HepG2 (cell line): ENCODE measurements around the gene SP9. TPM values are rescaled to one million over a fixed set of nuclear protein-coding genes. Genes with fewer than 3 reads are reported as not detected.

ENCODE experiments used
- ADNP ChIP-seq: sonication (generic); formaldehyde crosslinking; IDR thresholded peaks from 2 replicates; pipeline ENCODE4 v1.4.0; 2020; ENCODE audit warnings: missing genetic modification reagents
- AHR ChIP-seq: IDR thresholded peaks from 2 replicates; pipeline ENCODE4 v1.6.1; 2018; ENCODE audit warnings: missing genetic modification reagents, missing compliant biosample characterization
- CENPT ChIP-seq: sonication (generic); formaldehyde crosslinking; IDR thresholded peaks from 2 replicates; pipeline ENCODE4 v1.8.0; 2022; ENCODE audit warnings: low read depth, mild to moderate bottlenecking, moderate library complexity, missing genetic modification reagents
- KLF9 ChIP-seq: IDR thresholded peaks from 2 replicates; pipeline ENCODE4 v1.6.1; 2016; ENCODE audit warnings: low read depth
- MBD4 ChIP-seq: IDR thresholded peaks from 2 replicates; pipeline ENCODE4 v1.6.1; 2012; ENCODE audit warnings: low read length, inconsistent platforms, borderline replicate concordance
- MED13 ChIP-seq: sonication (generic); formaldehyde crosslinking; IDR thresholded peaks from 2 replicates; pipeline ENCODE4 v1.5.0; 2020; ENCODE audit warnings: missing genetic modification reagents
- NR1H2 ChIP-seq: sonication (generic); formaldehyde crosslinking; IDR thresholded peaks from 2 replicates; pipeline ENCODE4 v1.8.1; 2022; ENCODE audit warnings: low read depth, missing genetic modification reagents, borderline replicate concordance
- RBM22 ChIP-seq: fragments of 200-400 bp; formaldehyde crosslinking; optimal IDR thresholded peaks from 2 replicates; pipeline ENCODE3; 2017; ENCODE audit warnings: mild to moderate bottlenecking, low read length, moderate library complexity
- ZBTB8A ChIP-seq: sonication (generic); formaldehyde crosslinking; IDR thresholded peaks from 2 replicates; pipeline ENCODE4 v1.4.0; 2020; ENCODE audit warnings: mild to moderate bottlenecking, low read depth, missing genetic modification reagents, borderline replicate concordance
- ZNF30 ChIP-seq: sonication (generic); formaldehyde crosslinking; IDR thresholded peaks from 2 replicates; pipeline ENCODE4 v1.5.0; 2020; ENCODE audit warnings: mild to moderate bottlenecking, missing genetic modification reagents
- ZNF720 ChIP-seq: sonication (generic); formaldehyde crosslinking; IDR thresholded peaks from 2 replicates; pipeline ENCODE4 v1.4.0; 2020; ENCODE audit warnings: missing genetic modification reagents
- ZNF724P ChIP-seq: sonication (generic); formaldehyde crosslinking; IDR thresholded peaks from 2 replicates; pipeline ENCODE4 v1.8.0; 2022; ENCODE audit warnings: missing genetic modification reagents, borderline replicate concordance
- ZNF878 ChIP-seq: sonication (generic); formaldehyde crosslinking; IDR thresholded peaks from 2 replicates; pipeline ENCODE4 v1.8.1; 2023; ENCODE audit warnings: mild to moderate bottlenecking, missing genetic modification reagents, moderate library complexity
- polyA plus RNA-seq, 8 experiments: library from polyadenylated mRNA; depleted of rRNA in 3 of 8; stranded (reverse) in 7 of 8; unstranded in 1 of 8; fragments of >200 nt; fragmentation: Illumina TruSeq in 4 of 8; extraction: Trizol in 4 of 8; gene quantifications; 2 replicates each; pipeline versions ENCODE4 v1.2.1 to v1.2.3, GENCODE V29; 2011 to 2016; ENCODE audit warnings: low read depth in 4 of 8, missing spikeins in 1 of 8, mixed read lengths in 1 of 8; ENCODE audit not compliant: insufficient read depth in 1 of 8
- total RNA-seq, 5 experiments: library from RNA; depleted of rRNA; stranded (reverse); fragments of >200 nt; fragmentation: Illumina TruSeq; extraction: Trizol; gene quantifications; 2 replicates each; pipeline ENCODE4 v1.2.3, GENCODE V29; 2016; ENCODE audit warnings: low read depth in 1 of 5
- TF ChIP-seq, protein P1 (sequence below): IDR thresholded peaks from 2 replicates; pipeline ENCODE4 v1.6.1; 2016; ENCODE audit warnings: low read depth, missing genetic modification reagents, missing compliant biosample characterization
- TF ChIP-seq, protein P2 (sequence below): sonication (generic); formaldehyde crosslinking; IDR thresholded peaks from 2 replicates; pipeline ENCODE4 v1.9.0; 2021; ENCODE audit warnings: missing genetic modification reagents, borderline replicate concordance
- TF ChIP-seq, protein P3 (sequence below): sonication (generic); formaldehyde crosslinking; IDR thresholded peaks from 2 replicates; pipeline ENCODE4 v1.8.0; 2022; ENCODE audit warnings: mild to moderate bottlenecking, missing genetic modification reagents, moderate library complexity

Gene SP9
- total and polyA plus RNA-seq, 2 of the 13 experiments (the other 11 are each of a cell fraction or from before 2014, with no cell fraction given), result not detected

DNA sequence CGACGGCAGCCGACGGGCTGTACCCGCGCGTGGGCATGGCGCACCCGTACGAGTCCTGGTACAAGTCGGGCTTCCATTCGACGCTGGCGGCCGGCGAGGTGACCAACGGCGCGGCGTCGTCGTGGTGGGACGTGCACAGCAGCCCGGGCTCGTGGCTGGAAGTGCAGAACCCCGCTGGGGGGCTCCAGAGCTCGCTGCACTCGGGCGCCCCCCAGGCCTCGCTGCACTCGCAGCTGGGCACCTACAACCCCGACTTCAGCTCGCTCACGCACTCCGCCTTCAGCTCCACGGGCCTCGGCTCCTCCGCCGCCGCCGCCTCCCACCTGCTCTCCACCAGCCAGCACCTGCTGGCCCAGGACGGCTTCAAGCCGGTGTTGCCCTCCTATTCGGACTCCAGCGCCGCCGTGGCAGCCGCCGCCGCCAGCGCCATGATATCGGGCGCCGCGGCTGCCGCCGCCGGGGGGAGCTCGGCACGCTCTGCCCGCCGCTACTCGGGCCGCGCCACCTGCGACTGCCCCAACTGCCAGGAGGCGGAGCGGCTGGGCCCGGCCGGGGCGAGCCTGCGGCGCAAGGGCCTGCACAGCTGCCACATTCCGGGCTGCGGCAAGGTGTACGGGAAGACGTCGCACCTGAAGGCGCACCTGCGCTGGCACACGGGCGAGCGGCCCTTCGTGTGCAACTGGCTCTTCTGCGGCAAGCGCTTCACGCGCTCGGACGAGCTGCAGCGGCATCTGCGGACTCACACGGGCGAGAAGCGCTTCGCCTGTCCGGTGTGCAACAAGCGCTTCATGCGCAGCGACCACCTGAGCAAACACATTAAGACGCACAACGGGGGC lies 2.0 kb downstream of the SP9 start (continued):
- TF ChIP-seq, protein P1, sequence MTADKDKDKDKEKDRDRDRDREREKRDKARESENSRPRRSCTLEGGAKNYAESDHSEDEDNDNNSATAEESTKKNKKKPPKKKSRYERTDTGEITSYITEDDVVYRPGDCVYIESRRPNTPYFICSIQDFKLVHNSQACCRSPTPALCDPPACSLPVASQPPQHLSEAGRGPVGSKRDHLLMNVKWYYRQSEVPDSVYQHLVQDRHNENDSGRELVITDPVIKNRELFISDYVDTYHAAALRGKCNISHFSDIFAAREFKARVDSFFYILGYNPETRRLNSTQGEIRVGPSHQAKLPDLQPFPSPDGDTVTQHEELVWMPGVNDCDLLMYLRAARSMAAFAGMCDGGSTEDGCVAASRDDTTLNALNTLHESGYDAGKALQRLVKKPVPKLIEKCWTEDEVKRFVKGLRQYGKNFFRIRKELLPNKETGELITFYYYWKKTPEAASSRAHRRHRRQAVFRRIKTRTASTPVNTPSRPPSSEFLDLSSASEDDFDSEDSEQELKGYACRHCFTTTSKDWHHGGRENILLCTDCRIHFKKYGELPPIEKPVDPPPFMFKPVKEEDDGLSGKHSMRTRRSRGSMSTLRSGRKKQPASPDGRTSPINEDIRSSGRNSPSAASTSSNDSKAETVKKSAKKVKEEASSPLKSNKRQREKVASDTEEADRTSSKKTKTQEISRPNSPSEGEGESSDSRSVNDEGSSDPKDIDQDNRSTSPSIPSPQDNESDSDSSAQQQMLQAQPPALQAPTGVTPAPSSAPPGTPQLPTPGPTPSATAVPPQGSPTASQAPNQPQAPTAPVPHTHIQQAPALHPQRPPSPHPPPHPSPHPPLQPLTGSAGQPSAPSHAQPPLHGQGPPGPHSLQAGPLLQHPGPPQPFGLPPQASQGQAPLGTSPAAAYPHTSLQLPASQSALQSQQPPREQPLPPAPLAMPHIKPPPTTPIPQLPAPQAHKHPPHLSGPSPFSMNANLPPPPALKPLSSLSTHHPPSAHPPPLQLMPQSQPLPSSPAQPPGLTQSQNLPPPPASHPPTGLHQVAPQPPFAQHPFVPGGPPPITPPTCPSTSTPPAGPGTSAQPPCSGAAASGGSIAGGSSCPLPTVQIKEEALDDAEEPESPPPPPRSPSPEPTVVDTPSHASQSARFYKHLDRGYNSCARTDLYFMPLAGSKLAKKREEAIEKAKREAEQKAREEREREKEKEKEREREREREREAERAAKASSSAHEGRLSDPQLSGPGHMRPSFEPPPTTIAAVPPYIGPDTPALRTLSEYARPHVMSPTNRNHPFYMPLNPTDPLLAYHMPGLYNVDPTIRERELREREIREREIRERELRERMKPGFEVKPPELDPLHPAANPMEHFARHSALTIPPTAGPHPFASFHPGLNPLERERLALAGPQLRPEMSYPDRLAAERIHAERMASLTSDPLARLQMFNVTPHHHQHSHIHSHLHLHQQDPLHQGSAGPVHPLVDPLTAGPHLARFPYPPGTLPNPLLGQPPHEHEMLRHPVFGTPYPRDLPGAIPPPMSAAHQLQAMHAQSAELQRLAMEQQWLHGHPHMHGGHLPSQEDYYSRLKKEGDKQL (CRISPR knock-in tag), result no peak
- TF ChIP-seq ZNF724P (CRISPR knock-in tag) (no peak), CENPT (CRISPR knock-in tag) (0 out of 2 replicates have a peak, but pooled peaks have one; percentile 55), NR1H2 (CRISPR knock-in tag) (no peak; the same call in 1 of the 2 replicates), MED13 (no peak), ZNF720 (CRISPR knock-in tag) (no peak), ADNP (no peak), ZNF30 (CRISPR knock-in tag) (peak; percentile 68; the same call in 1 of the 2 replicates), RBM22 (no peak), ZNF878 (CRISPR knock-in tag) (no peak), KLF9 (CRISPR knock-in tag) (no peak), ZBTB8A (CRISPR knock-in tag) (no peak), MBD4 (no peak), AHR (CRISPR knock-in tag) (peak; percentile 63; the same call in 1 of the 2 replicates)
- TF ChIP-seq, protein P2, sequence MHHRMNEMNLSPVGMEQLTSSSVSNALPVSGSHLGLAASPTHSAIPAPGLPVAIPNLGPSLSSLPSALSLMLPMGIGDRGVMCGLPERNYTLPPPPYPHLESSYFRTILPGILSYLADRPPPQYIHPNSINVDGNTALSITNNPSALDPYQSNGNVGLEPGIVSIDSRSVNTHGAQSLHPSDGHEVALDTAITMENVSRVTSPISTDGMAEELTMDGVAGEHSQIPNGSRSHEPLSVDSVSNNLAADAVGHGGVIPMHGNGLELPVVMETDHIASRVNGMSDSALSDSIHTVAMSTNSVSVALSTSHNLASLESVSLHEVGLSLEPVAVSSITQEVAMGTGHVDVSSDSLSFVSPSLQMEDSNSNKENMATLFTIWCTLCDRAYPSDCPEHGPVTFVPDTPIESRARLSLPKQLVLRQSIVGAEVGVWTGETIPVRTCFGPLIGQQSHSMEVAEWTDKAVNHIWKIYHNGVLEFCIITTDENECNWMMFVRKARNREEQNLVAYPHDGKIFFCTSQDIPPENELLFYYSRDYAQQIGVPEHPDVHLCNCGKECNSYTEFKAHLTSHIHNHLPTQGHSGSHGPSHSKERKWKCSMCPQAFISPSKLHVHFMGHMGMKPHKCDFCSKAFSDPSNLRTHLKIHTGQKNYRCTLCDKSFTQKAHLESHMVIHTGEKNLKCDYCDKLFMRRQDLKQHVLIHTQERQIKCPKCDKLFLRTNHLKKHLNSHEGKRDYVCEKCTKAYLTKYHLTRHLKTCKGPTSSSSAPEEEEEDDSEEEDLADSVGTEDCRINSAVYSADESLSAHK (CRISPR knock-in tag), result no peak
- TF ChIP-seq, protein P3, sequence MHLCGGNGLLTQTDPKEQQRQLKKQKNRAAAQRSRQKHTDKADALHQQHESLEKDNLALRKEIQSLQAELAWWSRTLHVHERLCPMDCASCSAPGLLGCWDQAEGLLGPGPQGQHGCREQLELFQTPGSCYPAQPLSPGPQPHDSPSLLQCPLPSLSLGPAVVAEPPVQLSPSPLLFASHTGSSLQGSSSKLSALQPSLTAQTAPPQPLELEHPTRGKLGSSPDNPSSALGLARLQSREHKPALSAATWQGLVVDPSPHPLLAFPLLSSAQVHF (CRISPR knock-in tag), result peak; percentile 86; the same call in 1 of the 2 replicates
